ENCODE data around the gene WWOX. TPM values are rescaled to one million over a fixed set of nuclear protein-coding genes. Genes with fewer than 3 reads are reported as not detected.
A peak's percentile ranks its signal among the peaks of the same experiment; 100 is the strongest.

The WWOX gene
- total and polyA plus RNA-seq, 2 donors (not counting 3 experiments of a cell fraction or from before 2014, with no cell fraction given), result 6.2 to 12.5 TPM

GRCh38 chr16:78333808-78334207 lies 234.4 kb downstream of the WWOX start:
- H3K27me3 ChIP-seq (ENCODE audit: control insufficient read depth in 2 of 2, insufficient read depth in 2 of 2, low read length in 2 of 2), result no peaks in the 10 kb centered on the region
- H3K9me1 ChIP-seq (replicated peaks; ENCODE audit: control insufficient read depth, extremely low read depth, insufficient read depth, low read length), result no peaks in the 10 kb centered on the region
- H3K27ac ChIP-seq (ENCODE audit: insufficient read depth, low read depth, low read length), result no peak overlapping the region
- H3K79me2 ChIP-seq (ENCODE audit: control insufficient read depth, insufficient read depth, low read length), result no peaks in the 10 kb centered on the region
- CTCF ChIA-PET, result no interaction called here
- H3K4me2 ChIP-seq (ENCODE audit: insufficient read depth, low read length), result no peak overlapping the region
- peak; percentile 0 for DNase-seq (ENCODE audit: low read depth, low spot score)
- no peak overlapping the region for H3K4me3 ChIP-seq (replicated peaks in 1 of 3; ENCODE audit: insufficient read depth in 1 of 3, low read depth in 1 of 3, low read length in 3 of 3)
- no peaks in the 10 kb centered on the region for H3K36me3 ChIP-seq (ENCODE audit: control insufficient read depth in 2 of 2, extremely low read depth in 1 of 2, insufficient read depth in 2 of 2, low read length in 2 of 2)
- TF ChIP-seq POLR2AphosphoS5 (IDR thresholded peaks at IDR 0.05; ENCODE audit: insufficient read depth, low read depth, low read length), result no peak
- TF ChIP-seq JUN (IDR thresholded peaks at IDR 0.05; ENCODE audit: borderline replicate concordance, insufficient read depth, insufficient read length, low read depth), result no peak
- TF ChIP-seq CTCF (IDR thresholded peaks at IDR 0.05; ENCODE audit: extremely low read depth in 1 of 2, insufficient read depth in 1 of 2, low read depth in 1 of 2, low read length in 2 of 2), result no peak
- TF ChIP-seq MYC (IDR thresholded peaks at IDR 0.05; ENCODE audit: low read depth, low read length), result no peak
- TF ChIP-seq POLR2A (IDR thresholded peaks at IDR 0.05; ENCODE audit: low read depth, low read length), result no peak
- no peak for TF ChIP-seq GATA2 (IDR thresholded peaks at IDR 0.05; ENCODE audit: insufficient read depth, insufficient read length, low read depth, low read length)
- no peak for TF ChIP-seq EZH2 (IDR thresholded peaks at IDR 0.05; ENCODE audit: borderline replicate concordance, low read depth, low read length, severe bottlenecking)
- no peak for TF ChIP-seq FOS (IDR thresholded peaks at IDR 0.05; ENCODE audit: borderline replicate concordance, insufficient read depth, low read length)
- intact Hi-C loops (cut with micrococcal nuclease), result no loop called here
- no peak overlapping the region for H2AFZ ChIP-seq (ENCODE audit: low read depth, low read length)
- dilution Hi-C loops (cut with MboI; ENCODE audit: extremely low pct_ligation_motif_present, low sequenced_read_pairs), result no loop called here
- no peaks in the 10 kb centered on the region for H4K20me1 ChIP-seq (replicated peaks; ENCODE audit: control insufficient read depth, extremely low read depth, insufficient read depth, low read length)
- H3K4me1 ChIP-seq (ENCODE audit: control insufficient read depth, extremely low read depth, insufficient read depth, low read length), result no peaks in the 10 kb centered on the region
- H3K9me3 ChIP-seq (replicated peaks; ENCODE audit: control insufficient read depth, insufficient read depth, low read length), result no peaks in the 10 kb centered on the region
- no TSS peak for BruUV-seq (replicated peaks)
- FAIRE-seq, result no peak
- H3K9ac ChIP-seq (replicated peaks; ENCODE audit: extremely low read depth, insufficient read depth, low read length), result no peak overlapping the region
- POLR2A ChIA-PET, result no interaction called here
